Peyer's patch (tissue), 4 donors: ENCODE measurements around the gene LMAN2L. TPM values are rescaled to one million over a fixed set of nuclear protein-coding genes. Genes with fewer than 3 reads are reported as not detected.

ENCODE experiments used
- DNase-seq, 3 donors: peaks; one replicate each; pipeline ENCODE4 v3.0.0-alpha.2; 2017 to 2019
- H3K27ac ChIP-seq, 4 donors: fragments of 200-600 bp; sonication (generic); one replicate each; pipeline ENCODE4 v1.5.1; 2016 to 2019
- H3K27me3 ChIP-seq, 2 donors: fragments of 200-600 bp; sonication (generic); one replicate each; pipeline ENCODE4 v1.5.1; 2019
- H3K36me3 ChIP-seq, 3 donors: fragments of 200-600 bp; sonication (generic); one replicate each; pipeline ENCODE4 v1.5.1; 2016 to 2019
- H3K4me1 ChIP-seq, 4 donors: fragments of 200-600 bp; sonication (generic); one replicate each; pipeline ENCODE4 v1.5.1; 2016 to 2019
- H3K4me3 ChIP-seq, 4 donors: fragments of 200-600 bp; sonication (generic); 1 replicate in 3 of 4; 2 replicates in 1 of 4; pipeline ENCODE4 v1.5.1; 2016 to 2019; ENCODE audit warnings: mild to moderate bottlenecking in 1 of 4
- H3K9me3 ChIP-seq, 4 donors: fragments of 200-600 bp; sonication (generic); one replicate each; pipeline ENCODE4 v1.5.1; 2016 to 2019; ENCODE audit warnings: mild to moderate bottlenecking in 1 of 4
- CTCF ChIP-seq, 6 experiments: fragments of 450-650 bp in 4 of 6; fragments of 200-600 bp in 2 of 6; sonication (generic) in 1 of 6; IDR thresholded peaks; one replicate each; pipeline ENCODE4 v1.5.1; 2017 to 2019; ENCODE audit warnings: antibody characterized with exemption in 6 of 6, mild to moderate bottlenecking in 3 of 6, moderate library complexity in 1 of 6
- POLR2A ChIP-seq, 2 donors: fragments of 450-650 bp; IDR thresholded peaks; one replicate each; pipeline ENCODE4 v1.5.1; 2017; ENCODE audit warnings: antibody characterized with exemption in 2 of 2, mild to moderate bottlenecking in 2 of 2, moderate library complexity in 2 of 2
- total RNA-seq, 4 donors: library from RNA; depleted of rRNA; stranded (reverse); fragments of >200 nt; gene quantifications; one replicate each; pipeline ENCODE4 v1.1.0, GENCODE V29; 2016

LMAN2L gene
- total RNA-seq, 4 donors from 2014 or later = 9.4 to 12.5 (median 10.8) TPM

- H3K9me3 ChIP-seq = no peaks in the 10 kb centered on the region
- DNase-seq = no peak
- H3K4me1 ChIP-seq = no peaks in the 10 kb centered on the region
- H3K4me3 ChIP-seq = no peak overlapping the region
- no peaks in the 10 kb centered on the region for H3K27me3 ChIP-seq
- TF ChIP-seq POLR2A (IDR thresholded peaks at IDR 0.05) (no peak), CTCF (IDR thresholded peaks at IDR 0.05) (no peak)
- no peak overlapping the region for H3K27ac ChIP-seq
- peaks cover 0 to 27% (median 0%) of the 10 kb centered on the region in 3 donors for H3K36me3 ChIP-seq
These were observed 37.6 kb downstream of the LMAN2L start for GRCh38 chr2:96702098-96702785.

GRCh38 chr2:96701636-96702035, 38.2 kb downstream of the LMAN2L start:
- Histone ChIP-seq H3K36me3 (peaks cover 0 to 21% (median 0%) of the 10 kb centered on the region in 3 donors), H3K4me1 (no peaks in the 10 kb centered on the region), H3K27me3 (no peaks in the 10 kb centered on the region), H3K4me3 (no peak overlapping the region), H3K27ac (no peak overlapping the region), H3K9me3 (no peaks in the 10 kb centered on the region)
- no peak for DNase-seq
- TF ChIP-seq CTCF (IDR thresholded peaks at IDR 0.05) (no peak), POLR2A (IDR thresholded peaks at IDR 0.05) (no peak)

GRCh38 chr2:96700086-96700485, 39.8 kb downstream of the LMAN2L start:
- no peak for DNase-seq
- H3K9me3 ChIP-seq = no peaks in the 10 kb centered on the region
- H3K27ac ChIP-seq = no peak overlapping the region
- no peaks in the 10 kb centered on the region for H3K4me1 ChIP-seq
- H3K36me3 ChIP-seq = peaks cover 0 to 9% (median 0%) of the 10 kb centered on the region in 3 donors
- TF ChIP-seq CTCF (IDR thresholded peaks at IDR 0.05) (no peak), POLR2A (IDR thresholded peaks at IDR 0.05) (no peak)
- H3K4me3 ChIP-seq = no peak overlapping the region
- no peaks in the 10 kb centered on the region for H3K27me3 ChIP-seq

- H3K4me3 ChIP-seq = no peak overlapping the region
- H3K27ac ChIP-seq = no peak overlapping the region
- H3K4me1 ChIP-seq = no peaks in the 10 kb centered on the region
- H3K9me3 ChIP-seq = no peaks in the 10 kb centered on the region
- DNase-seq = no peak
- H3K36me3 ChIP-seq = peaks cover 0 to 9% (median 0%) of the 10 kb centered on the region in 3 donors
- no peaks in the 10 kb centered on the region for H3K27me3 ChIP-seq
- TF ChIP-seq CTCF (IDR thresholded peaks at IDR 0.05) (no peak), POLR2A (IDR thresholded peaks at IDR 0.05) (no peak)
These were observed 40.2 kb downstream of the LMAN2L start for GRCh38 chr2:96699621-96700020.

GRCh38 chr2:96699021-96699420, 40.8 kb downstream of the LMAN2L start:
- Histone ChIP-seq H3K4me3 (no peak overlapping the region), H3K9me3 (no peaks in the 10 kb centered on the region), H3K27me3 (no peaks in the 10 kb centered on the region), H3K4me1 (no peaks in the 10 kb centered on the region), H3K36me3 (peaks cover 0 to 9% (median 0%) of the 10 kb centered on the region in 3 donors), H3K27ac (no peak overlapping the region)
- no peak for DNase-seq
- TF ChIP-seq CTCF (IDR thresholded peaks at IDR 0.05) = no peak
- TF ChIP-seq POLR2A (IDR thresholded peaks at IDR 0.05) = no peak
